ENCODE measurements around the gene SUSD3.
"Not testable (repeated sequence)": the region's sequence is repeated elsewhere in the genome, so short reads cannot be mapped to it uniquely, and the experiment has no call there.

Gene SUSD3

DNA sequence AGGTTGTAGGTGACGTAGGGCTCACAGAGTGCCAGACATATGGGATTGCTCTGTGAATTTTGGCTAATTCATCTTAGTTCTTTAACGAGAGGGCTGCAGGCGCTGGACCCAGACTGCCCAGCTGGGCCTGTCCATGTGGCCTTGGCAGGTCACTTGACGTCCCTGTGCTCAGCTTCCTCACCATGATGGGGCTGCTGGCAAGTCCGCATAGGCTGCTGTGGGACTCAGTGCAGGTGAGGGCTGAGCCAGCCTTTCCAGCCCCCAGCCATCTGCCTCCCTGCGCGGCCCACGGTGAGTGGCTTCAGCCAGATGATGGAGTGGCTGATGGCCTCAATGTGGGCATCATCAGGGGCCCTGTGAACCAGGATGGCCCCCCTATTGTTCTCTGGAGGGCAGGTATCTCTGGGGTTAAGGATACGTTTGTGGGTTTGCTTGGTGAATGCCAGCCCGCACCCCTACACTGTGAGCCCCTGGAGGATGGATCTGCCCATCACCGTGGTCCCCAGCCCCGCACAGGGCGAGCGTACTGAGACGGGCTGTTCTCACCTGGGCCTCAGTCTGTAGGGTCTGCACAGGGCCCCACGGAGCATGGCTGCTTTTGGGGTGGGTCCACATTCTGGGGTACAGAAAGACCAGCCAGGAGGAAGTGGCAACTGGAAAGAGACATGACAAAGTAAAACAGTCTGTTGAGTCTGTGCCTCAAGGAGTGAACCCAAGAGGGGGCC, 41.2 kb downstream of the SUSD3 start:
- DNase-seq (ENCODE audit: low read depth): no peak

GRCh38 chr9:93100276-93100636, 41.8 kb downstream of the SUSD3 start:
- no peak for DNase-seq (ENCODE audit: low read depth)
- TF ChIP-seq, protein P1, sequence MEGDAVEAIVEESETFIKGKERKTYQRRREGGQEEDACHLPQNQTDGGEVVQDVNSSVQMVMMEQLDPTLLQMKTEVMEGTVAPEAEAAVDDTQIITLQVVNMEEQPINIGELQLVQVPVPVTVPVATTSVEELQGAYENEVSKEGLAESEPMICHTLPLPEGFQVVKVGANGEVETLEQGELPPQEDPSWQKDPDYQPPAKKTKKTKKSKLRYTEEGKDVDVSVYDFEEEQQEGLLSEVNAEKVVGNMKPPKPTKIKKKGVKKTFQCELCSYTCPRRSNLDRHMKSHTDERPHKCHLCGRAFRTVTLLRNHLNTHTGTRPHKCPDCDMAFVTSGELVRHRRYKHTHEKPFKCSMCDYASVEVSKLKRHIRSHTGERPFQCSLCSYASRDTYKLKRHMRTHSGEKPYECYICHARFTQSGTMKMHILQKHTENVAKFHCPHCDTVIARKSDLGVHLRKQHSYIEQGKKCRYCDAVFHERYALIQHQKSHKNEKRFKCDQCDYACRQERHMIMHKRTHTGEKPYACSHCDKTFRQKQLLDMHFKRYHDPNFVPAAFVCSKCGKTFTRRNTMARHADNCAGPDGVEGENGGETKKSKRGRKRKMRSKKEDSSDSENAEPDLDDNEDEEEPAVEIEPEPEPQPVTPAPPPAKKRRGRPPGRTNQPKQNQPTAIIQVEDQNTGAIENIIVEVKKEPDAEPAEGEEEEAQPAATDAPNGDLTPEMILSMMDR (IDR thresholded peaks at IDR 0.05; ENCODE audit: low read depth, low read length, missing control alignments): no peak
- no peak overlapping the region for H3K4me3 ChIP-seq (ENCODE audit: low read depth, low read length)

More for the DNA sequence above, 41.2 kb downstream of the SUSD3 start:
- TF ChIP-seq, protein P1 (IDR thresholded peaks at IDR 0.05; ENCODE audit: low read depth, low read length, missing control alignments): no peak
- no peak overlapping the region for H3K4me3 ChIP-seq (ENCODE audit: low read depth, low read length)

DNA sequence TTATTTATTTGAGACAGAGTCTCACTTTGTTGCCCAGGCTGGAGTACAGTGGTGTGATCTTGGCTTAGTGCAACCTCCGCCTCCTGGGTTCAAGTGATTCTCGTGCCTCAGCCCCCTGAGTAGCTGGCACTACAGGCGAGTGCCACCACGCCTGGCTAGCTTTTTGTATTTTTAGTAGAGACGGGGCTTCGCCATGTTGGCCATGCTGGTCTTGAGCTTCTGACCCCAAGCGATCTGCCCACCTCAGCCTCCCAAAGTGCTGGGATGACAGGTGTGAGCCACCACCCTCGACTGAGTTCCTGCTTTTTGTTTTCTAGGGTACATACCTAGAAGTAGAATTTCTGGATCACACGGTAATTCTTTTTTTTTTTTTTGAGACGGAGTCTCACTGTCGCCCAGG, 42.6 kb downstream of the SUSD3 start:
- DNase-seq (ENCODE audit: low read depth); H3K4me3 ChIP-seq (ENCODE audit: low read depth, low read length): not testable (repeated sequence)

- no peak for DNase-seq (ENCODE audit: low read depth)
- TF ChIP-seq, protein P1 (IDR thresholded peaks at IDR 0.05; ENCODE audit: low read depth, low read length, missing control alignments): no peak
- no peak overlapping the region for H3K4me3 ChIP-seq (ENCODE audit: low read depth, low read length)
Measured at GRCh38 chr9:93105620-93106019, 47.1 kb downstream of the SUSD3 start.

GRCh38 chr9:93107151-93107824, 48.8 kb downstream of the SUSD3 start:
- TF ChIP-seq, protein P1 (IDR thresholded peaks at IDR 0.05; ENCODE audit: low read depth, low read length, missing control alignments): no peak
- DNase-seq (ENCODE audit: low read depth): no peak
- no peak overlapping the region for H3K4me3 ChIP-seq (ENCODE audit: low read depth, low read length)

DNA sequence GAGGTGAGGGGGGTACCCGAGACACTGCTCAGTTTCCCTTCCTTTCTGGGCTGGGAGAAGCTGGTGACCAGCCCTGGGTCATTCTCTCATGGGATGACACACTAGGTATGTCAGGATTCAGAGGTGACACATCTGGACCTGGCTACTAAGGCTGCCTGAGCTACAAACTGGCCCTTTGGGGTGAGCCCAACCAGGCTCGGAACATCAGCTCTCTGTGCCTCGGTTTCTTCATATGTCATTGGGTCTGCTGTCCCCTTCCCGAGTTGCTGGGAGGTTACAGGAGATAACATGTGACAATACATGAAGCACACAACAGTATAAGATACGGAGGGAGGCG, 49.3 kb downstream of the SUSD3 start:
- TF ChIP-seq, protein P1 (IDR thresholded peaks at IDR 0.05; ENCODE audit: low read depth, low read length, missing control alignments): no peak
- no peak for DNase-seq (ENCODE audit: low read depth)
- no peak overlapping the region for H3K4me3 ChIP-seq (ENCODE audit: low read depth, low read length)

- no peak overlapping the region for H3K4me3 ChIP-seq (ENCODE audit: low read depth, low read length)
- TF ChIP-seq, protein P1 (IDR thresholded peaks at IDR 0.05; ENCODE audit: low read depth, low read length, missing control alignments): no peak
- DNase-seq (ENCODE audit: low read depth): no peak
Measured at GRCh38 chr9:93108291-93109041, 50.0 kb downstream of the SUSD3 start.
